K562 (cell line): ENCODE results near the gene CDH1. TPM values are rescaled to one million over a fixed set of nuclear protein-coding genes. Genes with fewer than 3 reads are reported as not detected.

Source experiments
- ATAC-seq: fragments of 200-7000 bp; cut with Tn5 transposase; 3 replicates; pipeline ENCODE4 v1.9.1; 2020; ENCODE audit warnings: moderate library complexity
- BruUV-seq: library from RNA; stranded (reverse); fragments of 400-500 nt; replicated peaks from 2 replicates; lab custom pipeline; 2021; lab: Mats Ljungman, UMichigan
- CTCF ChIA-PET: fragments of 300-600 bp; formaldehyde crosslinking; extraction: SDS; loops from one replicate; lab custom pipeline; 2021; ENCODE audit warnings: low intra/inter-chr PET ratio; lab: Yijun Ruan, JAX
- POLR2A ChIA-PET: fragments of 300-600, 350-650 bp; sonication (Branson Sonifier 250); formaldehyde crosslinking; extraction: SDS; loops from one replicate; lab custom pipeline; 2021; ENCODE audit warnings: antibody characterized with exemption, inconsistent platforms; lab: Yijun Ruan, JAX
- DNase-seq, 4 experiments: peaks; one replicate each; pipeline versions ENCODE4 v3.0.0 to v3.0.0-alpha.2; 2011 to 2018; ENCODE audit warnings: low spot score in 3 of 4, mixed read lengths in 3 of 4; ENCODE audit errors: extremely low read depth in 1 of 4
- FAIRE-seq: peaks from 2 replicates; lab custom pipeline; 2011; peaks lifted over from hg19 to GRCh38; lab: Jason Lieb, UNC
- H2AFZ ChIP-seq: 2 replicates; pipeline ENCODE4 v1.6.0; 2011; ENCODE audit warnings: low read depth, low read length, control low read depth, inconsistent platforms
- H3K27ac ChIP-seq: fragments of 200-600 bp; 3 replicates; pipeline ENCODE4 v1.8.0; 2011; ENCODE audit warnings: low read depth, mild to moderate bottlenecking, control low read depth, inconsistent platforms, low read length, moderate library complexity, mixed read lengths; ENCODE audit errors: extremely low read depth
- H3K27me3 ChIP-seq, 2 experiments: fragments of 300-600 bp in 1 of 2; 2 replicates in 1 of 2; 3 replicates in 1 of 2; pipeline versions ENCODE4 v1.6.0 to v1.8.0; 2011; ENCODE audit warnings: inconsistent platforms in 2 of 2, low read length in 2 of 2, mild to moderate bottlenecking in 1 of 2, mixed read lengths in 1 of 2, moderate library complexity in 1 of 2; ENCODE audit not compliant: control insufficient read depth in 2 of 2, insufficient read depth in 2 of 2
- H3K36me3 ChIP-seq: fragments of 300-600 bp; 3 replicates; pipeline ENCODE4 v1.8.0; 2011; ENCODE audit warnings: mild to moderate bottlenecking, low read length, inconsistent platforms; ENCODE audit not compliant: control insufficient read depth, insufficient read depth
- H3K4me1 ChIP-seq, 2 experiments: fragments of 200-600 bp in 1 of 2; replicated peaks in 1 of 2; 2 replicates in 1 of 2; 3 replicates in 1 of 2; pipeline versions ENCODE4 v1.5.1 to v1.8.0; 2011; ENCODE audit warnings: inconsistent platforms in 2 of 2, low read length in 2 of 2, mild to moderate bottlenecking in 1 of 2, mixed read lengths in 1 of 2, moderate library complexity in 1 of 2; ENCODE audit not compliant: control insufficient read depth in 2 of 2, insufficient read depth in 2 of 2
- H3K4me2 ChIP-seq: 2 replicates; pipeline ENCODE4 v1.6.1; 2011; ENCODE audit warnings: low read length, control low read depth, inconsistent platforms, mixed read lengths; ENCODE audit not compliant: insufficient read depth
- H3K4me3 ChIP-seq: fragments of 200-600 bp; sonication (generic), shearing (Covaris generic); 2 replicates; pipeline ENCODE4 v1.5.1; 2016; ENCODE audit warnings: control low read depth, inconsistent platforms
- H3K79me2 ChIP-seq: fragments of 200-600 bp; 3 replicates; pipeline ENCODE4 v1.8.0; 2011; ENCODE audit warnings: low read length, inconsistent platforms; ENCODE audit not compliant: control insufficient read depth, insufficient read depth
- H3K9ac ChIP-seq, 2 experiments: 2 replicates each; pipeline versions ENCODE4 v1.6.0 to v1.6.1; 2011; ENCODE audit warnings: low read depth in 2 of 2, low read length in 2 of 2, control low read depth in 1 of 2, inconsistent platforms in 1 of 2, mild to moderate bottlenecking in 1 of 2, mixed read lengths in 1 of 2; ENCODE audit not compliant: insufficient read depth in 1 of 2
- H3K9me1 ChIP-seq: one replicate; pipeline ENCODE4 v1.6.0; 2011; ENCODE audit warnings: inconsistent platforms, mild to moderate bottlenecking, low read length, moderate library complexity; ENCODE audit not compliant: control insufficient read depth, insufficient read depth
- H3K9me3 ChIP-seq: replicated peaks from 2 replicates; pipeline ENCODE4 v1.5.1; 2011; ENCODE audit warnings: low read depth, low read length, inconsistent platforms; ENCODE audit not compliant: control insufficient read depth, insufficient read depth
- H4K20me1 ChIP-seq: replicated peaks from 2 replicates; pipeline ENCODE4 v1.6.1; 2011; ENCODE audit warnings: low read length, inconsistent platforms, mixed read lengths; ENCODE audit not compliant: control insufficient read depth, insufficient read depth
- DEAF1 ChIP-seq: fragments of 450-650 bp; formaldehyde crosslinking; IDR thresholded peaks from 2 replicates; pipeline ENCODE4 v1.4.0; 2020; ENCODE audit warnings: mild to moderate bottlenecking, moderate library complexity
- PBX2 ChIP-seq, 2 experiments: IDR thresholded peaks in 1 of 2; conservative IDR thresholded peaks in 1 of 2; 2 replicates each; pipeline ENCODE4 v1.6.1; 2016; ENCODE audit warnings: low read depth in 2 of 2, mild to moderate bottlenecking in 1 of 2, missing compliant biosample characterization in 1 of 2, missing genetic modification characterization in 1 of 2, moderate library complexity in 1 of 2
- WGBS: fragments of 100-300 bp; shearing (Covaris generic); methylation state at CpG from one replicate; pipeline ENCODE4 v1.1.6; 2016; ENCODE audit warnings: low coverage, mixed read lengths; ENCODE audit not compliant: insufficient coverage; ENCODE audit errors: missing lambda C conversion rate; 5-methylcytosine and 5-hydroxymethylcytosine counted together
- in situ Hi-C: fragments of 300-500 bp; cut with MboI; formaldehyde crosslinking; loops from 4 replicates; pipeline ENCODE4 v1.15.0; 2018; ENCODE audit warnings: inconsistent platforms, mixed read lengths
- intact Hi-C: fragments of 100-400 bp; cut with micrococcal nuclease; formaldehyde crosslinking; loops from 2 replicates; pipeline ENCODE4 v1.14.2; 2022
- polyA plus RNA-seq, 8 experiments: library from polyadenylated mRNA; depleted of rRNA in 4 of 8; stranded (reverse) in 5 of 8; unstranded in 3 of 8; fragments of >200 nt; fragmentation: Nextera tagmentation in 2 of 8; fragmentation: Illumina TruSeq in 1 of 8; extraction: Ambion mirVana in 2 of 8; extraction: Trizol in 1 of 8; gene quantifications; 2 replicates each; pipeline versions ENCODE4 v1.2.1 to v1.2.3, GENCODE V29; 2011 to 2014; ENCODE audit warnings: inconsistent platforms in 1 of 8, missing spikeins in 1 of 8
- total RNA-seq, 7 experiments: library from RNA; depleted of rRNA in 6 of 7; stranded (reverse); fragments of >200 nt in 6 of 7; fragmentation: Illumina TruSeq in 2 of 7; extraction: Trizol in 2 of 7; gene quantifications; 2 replicates each; pipeline versions ENCODE4 v1.2.1 to v1.2.3, GENCODE V29; 2011 to 2021; ENCODE audit warnings: low replicate concordance in 1 of 7

CDH1 gene
- total and polyA plus RNA-seq, 9 of the 15 experiments (the other 6 are each of a cell fraction or from before 2014, with no cell fraction given) = 0.01 to 0.69 TPM; not detected in 7

- Histone ChIP-seq H3K27me3 (peaks cover 19 to 44% of the 10 kb centered on the region in 2 experiments), H3K9me3 (no peaks in the 10 kb centered on the region), H2AFZ (no peak overlapping the region), H3K79me2 (no peaks in the 10 kb centered on the region), H3K4me2 (no peak overlapping the region), H4K20me1 (no peaks in the 10 kb centered on the region), H3K9ac (no peak overlapping the region), H3K4me1 (no peaks in the 10 kb centered on the region), H3K4me3 (no peak overlapping the region), H3K36me3 (no peaks in the 10 kb centered on the region), H3K9me1 (no peaks in the 10 kb centered on the region), H3K27ac (no peak overlapping the region)
- POLR2A ChIA-PET = interaction anchor here (0.6 to 1.2 kb wide), 2 partner anchors 20 to 38 kb away, joined by 3 read pairs; no protein-coding TSS in a partner anchor
- intact Hi-C loops (no loop called here), in situ Hi-C loops (no loop called here)
- ATAC-seq (no peak), DNase-seq (no peak), FAIRE-seq (no peak)
- CTCF ChIA-PET = no interaction called here
- no TSS peak for BruUV-seq
- 28% methylated on average over 3 of the region's 3 CpGs for WGBS
- TF ChIP-seq PBX2 (CRISPR knock-in tag; IDR thresholded peaks at IDR 0.05; ENCODE audit: low read depth) = no peak
- peak; percentile 44; the same call in 1 of the 2 replicates for TF ChIP-seq PBX2 (tag; conservative IDR thresholded peaks at IDR 0.05; ENCODE audit: low read depth)
- TF ChIP-seq DEAF1 (CRISPR knock-in tag) = no peak
Measured at GRCh38 chr16:68814516-68814915, 77.4 kb downstream of the CDH1 start.
